Gastrocnemius medialis (tissue), 4 donors: ENCODE measurements around the gene CTIF. TPM values are rescaled to one million over a fixed set of nuclear protein-coding genes. Genes with fewer than 3 reads are reported as not detected.

Experiments
- ATAC-seq, 2 donors: fragments of 150-250 bp; one replicate each; pipeline ENCODE4 v1.9.1; 2016
- DNase-seq, 2 donors: peaks; one replicate each; pipeline ENCODE4 v3.0.0-alpha.2; 2019
- H3K27ac ChIP-seq, 4 donors: fragments of 200-600 bp; sonication (generic); 1 replicate in 1 of 4; 2 replicates in 3 of 4; pipeline ENCODE4 v1.5.1; 2016 to 2018; ENCODE audit warnings: mild to moderate bottlenecking in 2 of 4, moderate library complexity in 1 of 4
- H3K27me3 ChIP-seq, 3 donors: fragments of 200-600 bp; sonication (generic) in 2 of 3; 1 replicate in 1 of 3; 2 replicates in 2 of 3; pipeline versions ENCODE4 v1.5.1 to v1.6.0; 2016 to 2019; ENCODE audit warnings: mild to moderate bottlenecking in 1 of 3, moderate library complexity in 1 of 3
- H3K36me3 ChIP-seq, 2 donors: fragments of 200-600 bp; sonication (generic) in 1 of 2; one replicate each; pipeline ENCODE4 v1.5.1; 2017 to 2018
- H3K4me1 ChIP-seq, 2 donors: fragments of 200-600 bp; sonication (generic) in 1 of 2; one replicate each; pipeline ENCODE4 v1.5.1; 2016 to 2017; ENCODE audit warnings: mild to moderate bottlenecking in 2 of 2
- H3K4me3 ChIP-seq, 4 donors: fragments of 200-600 bp; sonication (generic) in 3 of 4; 1 replicate in 1 of 4; 2 replicates in 3 of 4; pipeline ENCODE4 v1.5.1; 2016 to 2019; ENCODE audit warnings: mild to moderate bottlenecking in 2 of 4
- H3K9me3 ChIP-seq, 3 donors: fragments of 200-600 bp; sonication (generic) in 2 of 3; 1 replicate in 1 of 3; 2 replicates in 2 of 3; pipeline ENCODE4 v1.5.1; 2016 to 2019
- CTCF ChIP-seq, 5 experiments: fragments of 450-650 bp in 3 of 5; fragments of 200-600 bp in 2 of 5; sonication (generic) in 2 of 5; IDR thresholded peaks in 4 of 5; conservative IDR thresholded peaks in 1 of 5; 1 replicate in 4 of 5; 2 replicates in 1 of 5; pipeline ENCODE4 v1.5.1; 2016 to 2019; ENCODE audit warnings: antibody characterized with exemption in 5 of 5, mild to moderate bottlenecking in 3 of 5, moderate library complexity in 3 of 5
- POLR2A ChIP-seq, 2 donors: fragments of 450-650 bp; IDR thresholded peaks; one replicate each; pipeline ENCODE4 v1.6.1; 2017; ENCODE audit warnings: antibody characterized with exemption in 2 of 2, mild to moderate bottlenecking in 2 of 2, moderate library complexity in 2 of 2
- in situ Hi-C, 4 donors: fragments of 200-750 bp; cut with MboI; loops; one replicate each; pipeline versions ENCODE4 v1.15.0 to v1.8.0; 2017; ENCODE audit warnings: low sequenced_read_pairs in 4 of 4
- intact Hi-C: fragments of 100-400 bp; cut with DNase I; formaldehyde crosslinking; loops from one replicate; pipeline ENCODE4 v1.15.1; 2023; ENCODE audit warnings: low total_unique reads
- total RNA-seq, 4 donors: library from RNA; depleted of rRNA; stranded (reverse); fragments of >200 nt; gene quantifications; one replicate each; pipeline versions ENCODE4 v1.1.0 to v1.2.3, GENCODE V29; 2016

Gene CTIF
- total RNA-seq, 4 donors from 2014 or later: 20.2 to 35.4 (median 23.1) TPM

- intact Hi-C loops: no loop called here
- H3K36me3 ChIP-seq: peaks cover 0 to 7% of the 10 kb centered on the region in 2 donors
- ATAC-seq: peak; percentile 48 to 79
- no peaks in the 10 kb centered on the region for H3K27me3 ChIP-seq
- no peaks in the 10 kb centered on the region for H3K9me3 ChIP-seq
- peaks cover 5 to 11% of the 10 kb centered on the region in 2 donors for H3K4me1 ChIP-seq
- TF ChIP-seq POLR2A (IDR thresholded peaks at IDR 0.05) (no peak), CTCF (IDR thresholded peaks at IDR 0.05 in 4 of 5, conservative IDR thresholded peaks at IDR 0.05 in 1 of 5) (no peak)
- H3K4me3 ChIP-seq: no peak overlapping the region
- in situ Hi-C loops: no loop called here
- no peak overlapping the region for H3K27ac ChIP-seq
- DNase-seq: peak in 1 of 2 donors; percentile 24
These were observed 276.9 kb downstream of the CTIF start for GRCh38 chr18:48815581-48816324.

GRCh38 chr18:48816554-48816953 is 277.7 kb downstream of the CTIF start:
- Histone ChIP-seq H3K4me1 (peaks cover 5 to 11% of the 10 kb centered on the region in 2 donors), H3K36me3 (peaks cover 0 to 7% of the 10 kb centered on the region in 2 donors), H3K27ac (no peak overlapping the region), H3K4me3 (no peak overlapping the region), H3K9me3 (no peaks in the 10 kb centered on the region), H3K27me3 (no peaks in the 10 kb centered on the region)
- DNase-seq (peak in 1 of 2 donors; percentile 4), ATAC-seq (no peak)
- intact Hi-C loops: no loop called here
- no peak for TF ChIP-seq CTCF (IDR thresholded peaks at IDR 0.05 in 4 of 5, conservative IDR thresholded peaks at IDR 0.05 in 1 of 5)
- no peak for TF ChIP-seq POLR2A (IDR thresholded peaks at IDR 0.05)
- in situ Hi-C loops: no loop called here

GRCh38 chr18:48817021-48817461 is 278.2 kb downstream of the CTIF start:
- ATAC-seq: no peak
- DNase-seq: peak in 1 of 2 donors; percentile 6
- H3K36me3 ChIP-seq: peaks cover 0 to 7% of the 10 kb centered on the region in 2 donors

GRCh38 chr18:48818329-48819254 is 279.8 kb downstream of the CTIF start:
- intact Hi-C loops (no loop called here), in situ Hi-C loops (no loop called here)
- H3K27me3 ChIP-seq: no peaks in the 10 kb centered on the region
- peaks cover 0 to 7% of the 10 kb centered on the region in 2 donors for H3K36me3 ChIP-seq
- TF ChIP-seq CTCF (IDR thresholded peaks at IDR 0.05 in 4 of 5, conservative IDR thresholded peaks at IDR 0.05 in 1 of 5) (no peak), POLR2A (IDR thresholded peaks at IDR 0.05) (no peak)
- H3K9me3 ChIP-seq: no peaks in the 10 kb centered on the region
- peak overlapping the region in 2 of 4 donors; percentile 13 to 67 for H3K27ac ChIP-seq
- peaks cover 5 to 10% of the 10 kb centered on the region in 2 donors for H3K4me1 ChIP-seq
- peak; percentile 1 to 6 for DNase-seq
- ATAC-seq: no peak
- H3K4me3 ChIP-seq: no peak overlapping the region

More at GRCh38 chr18:48817021-48817461, 278.2 kb downstream of the CTIF start:
- Histone ChIP-seq H3K27me3 (no peaks in the 10 kb centered on the region), H3K4me3 (no peak overlapping the region), H3K27ac (no peak overlapping the region), H3K4me1 (peaks cover 5 to 11% of the 10 kb centered on the region in 2 donors), H3K9me3 (no peaks in the 10 kb centered on the region)
- intact Hi-C loops: no loop called here
- in situ Hi-C loops: no loop called here
- TF ChIP-seq POLR2A (IDR thresholded peaks at IDR 0.05) (no peak), CTCF (IDR thresholded peaks at IDR 0.05 in 4 of 5, conservative IDR thresholded peaks at IDR 0.05 in 1 of 5) (no peak)
